HG02938 (cell line): ENCODE data around the gene XYLT1.
A peak's percentile ranks its signal among the peaks of the same experiment; 100 is the strongest.

ENCODE experiments used
- ATAC-seq: cut with Tn5 transposase; IDR thresholded peaks from one replicate; pipeline ENCODE4 v1.9.1; 2021; ENCODE audit warnings: mild to moderate bottlenecking, moderate library complexity; ENCODE audit not compliant: unreplicated experiment

XYLT1 gene

DNA sequence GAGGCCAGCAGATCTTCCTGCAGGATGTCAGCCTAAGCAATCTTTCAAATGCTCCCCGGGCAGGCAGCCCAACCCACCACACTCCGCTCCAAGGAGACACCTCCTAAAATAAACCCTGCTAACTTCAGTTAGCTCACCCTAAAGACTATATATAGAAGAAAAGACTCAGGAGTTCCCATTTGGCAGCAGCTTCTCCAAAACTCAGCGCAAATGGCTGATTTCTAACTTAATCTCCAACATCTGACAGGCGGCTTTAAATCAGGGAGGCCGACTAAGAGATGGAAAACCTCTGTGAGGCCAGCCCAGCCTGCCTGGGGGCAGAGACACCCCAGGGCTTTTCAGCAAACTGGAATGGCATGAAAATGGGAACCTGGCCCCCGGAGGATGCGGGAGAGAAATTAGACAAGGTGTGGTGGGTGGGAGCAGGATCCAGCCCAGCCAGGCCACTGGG is 91.6 kb downstream of the XYLT1 start:
- ATAC-seq = no peak

GRCh38 chr16:17377360-17378324 is 93.1 kb downstream of the XYLT1 start:
- peak; percentile 75 for ATAC-seq

DNA sequence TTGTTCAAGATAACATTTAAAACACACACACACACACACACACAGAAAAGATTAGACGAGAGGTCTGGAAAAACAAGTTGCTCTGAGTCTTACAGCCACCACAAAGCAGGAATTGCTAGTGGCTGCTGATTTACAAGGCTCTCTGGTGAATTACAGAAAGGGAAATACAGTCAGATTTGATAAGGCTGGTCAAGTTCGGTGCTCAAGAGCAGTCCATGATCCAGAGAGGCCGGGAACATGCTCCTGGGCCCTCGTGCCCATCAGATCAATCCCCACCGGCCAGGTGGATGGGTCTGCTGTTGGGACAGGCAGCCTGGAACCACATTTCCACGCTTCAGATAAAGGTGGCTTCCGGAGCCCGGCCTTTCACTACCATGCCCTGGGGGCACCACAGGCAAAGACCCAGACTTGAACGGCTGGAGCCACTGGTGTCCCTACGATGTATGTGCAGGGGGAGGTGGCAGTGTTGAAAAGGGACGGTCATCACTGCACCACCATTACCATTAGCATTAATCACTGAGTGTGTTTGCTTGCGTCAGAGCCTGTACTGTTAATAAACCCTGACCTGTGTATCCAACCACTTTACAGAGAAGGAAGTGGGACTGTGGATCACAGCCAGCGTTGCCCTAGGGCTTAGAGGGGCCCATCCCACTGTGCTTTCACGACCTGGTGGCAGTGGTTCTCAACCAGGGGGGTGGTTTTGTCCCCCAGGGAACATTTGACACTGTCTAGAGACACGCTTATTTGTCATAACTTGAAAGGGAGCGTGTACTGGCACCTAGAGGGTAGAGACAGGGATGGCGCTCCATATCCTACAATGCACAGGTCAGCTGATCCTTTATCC is 95.1 kb downstream of the XYLT1 start:
- no peak for ATAC-seq

DNA sequence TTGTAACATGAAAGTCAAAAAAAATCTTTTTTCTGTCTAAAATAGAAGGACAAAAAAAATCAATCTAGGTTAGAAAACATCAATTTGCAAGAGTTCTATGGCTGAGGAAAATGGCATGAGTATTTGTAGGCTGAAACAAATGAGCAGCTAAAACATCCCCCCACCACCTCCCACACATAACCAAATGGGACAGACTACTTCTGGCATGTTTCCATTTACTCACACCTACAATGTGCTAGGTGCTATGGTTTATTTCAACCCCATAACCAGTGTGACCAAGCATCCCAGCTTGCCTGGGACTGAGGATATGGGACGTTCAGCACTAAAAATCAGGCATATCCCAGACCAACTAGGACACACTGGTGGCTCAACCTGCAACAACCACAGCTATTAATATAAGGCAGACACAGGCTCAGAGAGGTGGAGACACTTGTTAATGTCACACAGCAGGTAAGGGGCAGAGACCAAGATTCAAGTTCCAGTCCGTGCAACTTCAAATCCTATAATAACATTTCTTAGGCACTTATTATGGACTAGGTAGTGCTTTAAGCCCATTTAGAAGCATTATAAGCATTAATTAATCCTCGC is 96.0 kb downstream of the XYLT1 start:
- no peak for ATAC-seq

DNA sequence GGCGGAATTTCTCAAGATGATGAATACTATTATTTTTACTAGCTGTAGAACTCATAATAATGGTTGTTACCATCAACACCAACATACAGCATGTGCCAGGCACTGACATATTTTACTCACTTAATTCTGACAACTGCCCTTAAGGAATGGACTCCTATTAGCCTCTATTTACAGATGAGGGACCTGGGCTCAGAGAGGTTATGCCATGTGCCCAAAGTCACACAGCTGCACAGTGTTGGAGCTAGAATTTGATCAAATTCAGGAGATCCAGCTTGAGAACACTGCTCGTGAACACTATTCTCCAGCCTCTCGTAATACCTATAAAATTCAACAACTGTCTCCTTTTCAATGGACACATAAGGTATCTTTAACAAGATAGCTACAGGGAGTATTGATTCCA is 97.2 kb downstream of the XYLT1 start:
- no peak for ATAC-seq

- no peak for ATAC-seq
Observed at GRCh38 chr16:17372386-17372785, 98.4 kb downstream of the XYLT1 start.

GRCh38 chr16:17371299-17371698 is 99.5 kb downstream of the XYLT1 start:
- ATAC-seq = no peak

- ATAC-seq = no peak
Observed at GRCh38 chr16:17370731-17371285, 100.0 kb downstream of the XYLT1 start.

DNA sequence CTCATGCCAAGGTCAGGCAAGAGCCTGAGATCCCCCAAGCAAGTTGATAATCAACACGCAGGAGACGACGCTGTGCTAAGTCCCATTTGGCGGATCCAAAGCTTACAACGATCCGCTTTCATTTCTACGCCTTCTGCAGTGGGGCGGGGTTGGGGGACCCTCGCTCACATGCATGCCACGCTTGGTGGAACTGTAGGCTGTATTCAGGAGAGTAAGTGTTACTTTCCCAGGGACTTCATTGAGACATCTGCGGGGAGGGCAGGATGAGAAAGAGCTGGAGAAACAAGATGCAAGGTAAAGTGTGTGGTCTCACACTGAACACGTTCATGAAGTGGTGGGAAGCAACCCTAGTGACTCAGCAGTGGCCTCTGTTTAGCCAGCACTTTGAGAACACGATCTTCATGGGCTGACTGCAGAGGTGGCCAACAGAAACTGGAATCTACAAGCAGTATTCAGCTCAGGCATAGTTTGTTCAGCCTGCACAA is 100.5 kb downstream of the XYLT1 start:
- no peak for ATAC-seq

DNA sequence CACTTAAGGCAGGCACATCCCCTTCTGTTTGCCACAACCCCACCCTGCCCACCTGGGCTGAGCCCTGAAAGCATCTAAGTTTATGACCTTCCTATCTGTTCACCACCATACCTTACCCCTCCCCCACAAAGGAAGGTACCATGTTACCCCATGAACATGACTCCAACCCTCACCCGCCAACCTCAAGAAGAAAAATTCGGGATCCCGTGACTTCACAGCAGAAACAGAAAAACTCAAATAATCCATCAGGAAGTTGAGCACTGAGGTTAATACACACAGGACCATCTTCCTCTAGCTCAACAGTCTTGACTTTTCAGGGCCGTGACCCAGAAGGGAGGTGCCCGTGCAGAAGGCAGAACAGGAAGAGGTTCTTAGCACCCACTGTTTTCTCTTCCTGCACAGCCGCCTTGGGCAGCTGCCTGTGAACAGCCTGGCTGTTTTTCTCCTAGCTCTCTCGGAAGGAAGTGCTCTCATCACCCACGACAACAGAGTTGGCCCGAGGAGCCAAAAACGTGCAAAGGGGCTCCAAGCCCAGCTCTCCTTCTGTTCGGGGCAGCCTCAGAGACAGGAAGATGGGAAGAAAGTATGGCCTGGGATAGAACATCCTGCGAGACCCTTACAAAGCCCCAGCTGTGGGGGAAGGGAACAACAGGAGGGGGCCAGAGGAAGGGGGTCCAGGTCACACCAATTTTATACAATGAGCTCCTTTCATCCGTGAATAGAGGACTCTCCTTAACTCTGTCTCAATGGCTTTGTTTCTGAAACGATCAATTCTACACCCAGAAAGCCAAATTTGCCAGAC is 101.1 kb downstream of the XYLT1 start:
- ATAC-seq = peak; percentile 56

DNA sequence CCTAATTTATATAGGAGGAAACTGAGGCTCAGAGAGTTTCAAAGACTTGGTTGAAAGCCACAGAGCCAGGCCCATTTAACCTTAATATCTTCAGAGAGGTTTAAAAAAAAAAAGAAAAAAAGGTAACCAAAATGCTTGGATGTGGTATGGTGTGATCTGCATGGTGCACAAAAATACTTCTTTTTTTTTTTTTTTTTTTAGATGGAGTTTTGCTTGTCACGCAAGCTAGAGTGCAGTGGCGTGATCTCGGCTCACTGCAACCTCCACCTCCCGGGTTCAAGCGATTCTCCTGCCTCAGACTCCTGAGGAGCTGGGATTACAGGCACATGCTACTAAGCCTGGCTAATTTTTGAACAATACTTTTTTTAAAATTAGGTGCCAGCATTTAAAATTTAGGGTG is 101.8 kb downstream of the XYLT1 start:
- no peak for ATAC-seq

- no peak for ATAC-seq
Observed at GRCh38 chr16:17368446-17368845, 102.3 kb downstream of the XYLT1 start.

DNA sequence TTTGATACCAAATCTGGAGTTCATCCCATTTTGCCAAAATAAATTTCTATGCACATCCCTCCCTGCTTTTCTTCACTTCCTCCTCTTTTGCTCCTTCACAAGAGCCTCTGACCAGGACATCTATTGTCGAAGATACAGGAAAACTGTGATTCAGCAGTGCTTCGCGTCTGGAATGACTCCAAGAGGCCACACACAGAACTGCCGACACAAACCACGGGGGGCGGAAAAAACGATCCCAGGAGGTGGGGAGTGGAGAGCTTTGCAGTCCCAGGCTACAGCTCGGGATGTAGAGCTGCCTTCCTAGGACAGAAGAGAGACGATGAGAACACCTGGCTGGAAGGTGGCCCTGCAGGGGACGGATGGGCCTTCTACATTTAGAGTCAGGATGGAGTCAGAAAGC is 102.8 kb downstream of the XYLT1 start:
- ATAC-seq = no peak

DNA sequence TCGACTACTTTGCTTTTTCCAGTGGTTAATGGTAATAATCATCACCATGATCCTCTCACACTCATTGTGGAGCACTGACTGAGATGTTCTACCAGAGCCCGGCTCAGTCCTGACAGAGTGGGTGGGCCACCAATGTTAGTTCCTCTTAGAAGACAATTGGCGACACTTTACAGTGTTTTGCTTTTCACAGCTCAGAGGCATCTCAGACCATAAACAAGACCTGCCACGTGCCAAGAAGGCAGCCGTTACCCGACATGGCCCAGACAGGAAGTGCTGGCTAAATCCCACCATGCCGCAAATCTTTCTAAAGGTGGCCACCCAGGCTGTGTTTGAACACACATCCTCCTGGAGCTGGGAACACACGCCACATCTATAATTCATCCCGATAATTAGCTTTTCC is 103.7 kb downstream of the XYLT1 start:
- ATAC-seq = no peak

DNA sequence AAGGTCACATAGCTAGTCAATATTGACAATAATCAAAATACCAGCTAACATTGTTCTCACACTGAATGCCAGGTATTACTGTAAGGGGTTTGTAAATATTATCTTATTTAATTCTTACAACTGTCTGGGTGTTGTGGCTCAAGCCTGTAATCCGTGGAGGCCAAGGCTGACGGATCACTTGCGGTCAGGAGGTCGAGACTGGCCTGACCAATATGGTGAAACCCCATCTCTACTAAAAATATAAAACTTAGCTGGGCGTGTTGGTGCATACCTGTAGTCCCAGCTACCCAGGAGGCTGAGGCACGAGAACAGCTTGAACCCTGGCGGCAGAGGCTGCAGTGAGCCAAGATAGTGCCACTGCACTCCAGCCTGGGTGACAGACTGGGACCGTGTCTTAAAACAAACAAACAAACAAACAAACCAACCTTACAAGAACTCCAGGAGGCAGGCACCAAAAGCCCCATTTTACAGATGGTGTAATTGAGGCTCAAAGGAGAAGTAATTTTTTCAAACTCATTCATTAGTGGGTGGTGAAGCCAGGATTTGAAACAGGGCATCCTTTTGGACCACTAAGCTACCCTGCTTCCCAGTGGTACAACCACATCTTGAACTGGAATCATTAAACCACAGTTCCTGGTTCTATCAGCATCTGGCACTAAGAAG is 104.3 kb downstream of the XYLT1 start:
- no peak for ATAC-seq

DNA sequence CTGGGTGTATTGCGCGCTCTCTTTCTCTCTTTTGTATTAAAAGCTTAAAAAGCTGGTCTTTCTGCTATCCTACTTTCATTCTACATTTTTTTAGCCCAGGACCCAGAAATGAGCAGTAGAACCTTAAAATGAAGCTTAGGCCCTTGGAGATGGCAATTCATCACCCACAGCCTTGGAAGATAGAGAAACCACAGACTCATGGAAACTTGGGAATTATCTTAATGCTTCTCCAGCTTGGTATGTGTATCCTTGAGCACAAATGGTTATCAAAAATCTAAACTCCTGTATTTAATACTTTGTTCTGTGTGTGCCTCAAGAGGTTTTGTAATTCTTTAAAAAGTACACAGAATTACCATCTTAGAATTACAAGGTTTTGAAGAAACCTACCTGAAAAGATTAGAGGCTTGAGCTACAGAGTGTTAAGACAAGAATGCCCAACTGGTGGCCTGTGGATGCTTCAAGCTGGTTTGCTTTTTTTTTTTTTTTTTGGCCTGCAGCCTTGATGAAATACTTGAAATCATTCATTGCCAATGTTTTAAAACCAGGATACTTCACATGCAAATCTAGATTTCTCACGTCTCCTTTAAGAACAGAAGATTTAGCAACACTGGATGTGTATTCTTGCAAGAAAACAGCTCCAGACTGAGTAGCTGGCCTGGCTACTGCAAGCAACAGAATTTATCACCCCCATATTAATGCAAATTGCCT is 105.0 kb downstream of the XYLT1 start:
- ATAC-seq = no peak

GRCh38 chr16:17365211-17365541 is 105.6 kb downstream of the XYLT1 start:
- ATAC-seq = no peak

GRCh38 chr16:17364319-17365210 is 106.2 kb downstream of the XYLT1 start:
- ATAC-seq = no peak
